IMR-90 (cell line): ENCODE results near the gene TWIST2. TPM values are rescaled to one million over a fixed set of nuclear protein-coding genes. Genes with fewer than 3 reads are reported as not detected.

Experiments
- ATAC-seq: fragments of 200-7000 bp; cut with Tn5 transposase; 2 replicates; pipeline ENCODE4 v1.9.1; 2020; ENCODE audit warnings: low read depth, mild to moderate bottlenecking, moderate library complexity
- BruUV-seq: library from RNA; stranded (reverse); fragments of 400-500 nt; replicated peaks from 2 replicates; lab custom pipeline; 2021; lab: Mats Ljungman, UMichigan
- CTCF ChIA-PET: fragments of 300-600 bp; formaldehyde crosslinking; extraction: SDS; loops from one replicate; lab custom pipeline; 2021; ENCODE audit warnings: antibody characterized with exemption; lab: Yijun Ruan, JAX
- POLR2A ChIA-PET: fragments of 300-600 bp; sonication (Branson Sonifier 250); formaldehyde crosslinking; loops from one replicate; lab custom pipeline; 2022; ENCODE audit warnings: antibody characterized with exemption; ENCODE audit not compliant: unreplicated experiment; lab: Charles Lee
- DNase-seq: peaks from one replicate; pipeline ENCODE4 v3.0.0; 2013
- H2AFZ ChIP-seq: replicated peaks from 2 replicates; pipeline ENCODE3; 2013; ENCODE audit warnings: low read length, mild to moderate bottlenecking; ENCODE audit not compliant: poor library complexity
- H2AK5ac ChIP-seq: 2 replicates; pipeline ENCODE4 v1.6.1; 2013; ENCODE audit warnings: low read depth, low read length, inconsistent platforms
- H2AK9ac ChIP-seq: replicated peaks from 2 replicates; pipeline ENCODE3; 2013; ENCODE audit warnings: mild to moderate bottlenecking, low read depth, low read length, moderate library complexity; ENCODE audit not compliant: poor library complexity
- H2BK120ac ChIP-seq: 2 replicates; pipeline ENCODE4 v1.6.1; 2013; ENCODE audit warnings: low read depth, low read length, inconsistent platforms
- H2BK15ac ChIP-seq: 3 replicates; pipeline ENCODE4 v1.6.1; 2013; ENCODE audit warnings: low read depth, low read length, inconsistent platforms
- H2BK20ac ChIP-seq: 2 replicates; pipeline ENCODE4 v1.6.1; 2013; ENCODE audit warnings: low read depth, mild to moderate bottlenecking, inconsistent platforms, low read length, moderate library complexity
- H2BK5ac ChIP-seq: 2 replicates; pipeline ENCODE4 v1.6.1; 2013; ENCODE audit warnings: mild to moderate bottlenecking, low read depth, low read length, inconsistent platforms; ENCODE audit not compliant: poor library complexity, severe bottlenecking
- H3K14ac ChIP-seq: replicated peaks from 2 replicates; pipeline ENCODE4 v1.6.1; 2013; ENCODE audit warnings: low read depth, low read length, inconsistent platforms
- H3K18ac ChIP-seq: 2 replicates; pipeline ENCODE4 v1.6.1; 2013; ENCODE audit warnings: low read depth, low read length, control low read depth
- H3K23ac ChIP-seq: 2 replicates; pipeline ENCODE4 v1.6.1; 2013; ENCODE audit warnings: low read depth, low read length, inconsistent platforms
- H3K27ac ChIP-seq: 2 replicates; pipeline ENCODE4 v1.5.1; 2013; ENCODE audit warnings: mild to moderate bottlenecking, control low read depth, low read length; ENCODE audit not compliant: insufficient read depth
- H3K27me3 ChIP-seq: 2 replicates; pipeline ENCODE4 v1.6.1; 2013; ENCODE audit warnings: low read length; ENCODE audit not compliant: control insufficient read depth, insufficient read depth
- H3K36me3 ChIP-seq: 2 replicates; pipeline ENCODE4 v1.6.1; 2013; ENCODE audit warnings: low read length, mixed read lengths; ENCODE audit not compliant: control insufficient read depth, insufficient read depth
- H3K4ac ChIP-seq: 2 replicates; pipeline ENCODE4 v1.6.1; 2013; ENCODE audit warnings: low read depth, low read length, inconsistent platforms
- H3K4me1 ChIP-seq: 2 replicates; pipeline ENCODE4 v1.6.1; 2013; ENCODE audit warnings: low read length, mixed read lengths; ENCODE audit not compliant: control insufficient read depth, insufficient read depth
- H3K4me2 ChIP-seq: 2 replicates; pipeline ENCODE4 v1.6.1; 2013; ENCODE audit warnings: low read depth, mild to moderate bottlenecking, control low read depth, low read length, moderate library complexity
- H3K4me3 ChIP-seq: 2 replicates; pipeline ENCODE4 v1.5.1; 2013; ENCODE audit warnings: low read depth, mild to moderate bottlenecking, control low read depth, low read length, moderate library complexity; ENCODE audit not compliant: insufficient read depth
- H3K56ac ChIP-seq: 2 replicates; pipeline ENCODE4 v1.6.1; 2013; ENCODE audit warnings: low read length, inconsistent platforms; ENCODE audit not compliant: insufficient read depth; ENCODE audit errors: extremely low read depth
- H3K79me1 ChIP-seq, 2 experiments: 2 replicates each; pipeline ENCODE4 v1.6.1; 2013; ENCODE audit warnings: low read length in 2 of 2, inconsistent platforms in 1 of 2, low read depth in 1 of 2
- H3K9ac ChIP-seq: 2 replicates; pipeline ENCODE4 v1.6.1; 2013; ENCODE audit warnings: low read depth, low read length, control low read depth
- H3K9me1 ChIP-seq: 2 replicates; pipeline ENCODE4 v1.6.1; 2013; ENCODE audit warnings: low read length, inconsistent platforms; ENCODE audit not compliant: insufficient read depth
- H3K9me3 ChIP-seq: 2 replicates; pipeline ENCODE4 v1.6.1; 2013; ENCODE audit warnings: low read length; ENCODE audit not compliant: control insufficient read depth, insufficient read depth
- H4K20me1 ChIP-seq: 2 replicates; pipeline ENCODE4 v1.6.1; 2013; ENCODE audit warnings: low read length, inconsistent platforms; ENCODE audit not compliant: insufficient read depth
- H4K5ac ChIP-seq: 2 replicates; pipeline ENCODE4 v1.6.1; 2013; ENCODE audit warnings: mild to moderate bottlenecking, low read depth, low read length, control low read depth
- H4K8ac ChIP-seq, 2 experiments: 2 replicates each; pipeline ENCODE4 v1.6.1; 2013; ENCODE audit warnings: low read depth in 2 of 2, low read length in 2 of 2, control low read depth in 1 of 2, inconsistent platforms in 1 of 2
- H4K91ac ChIP-seq: 2 replicates; pipeline ENCODE4 v1.6.1; 2013; ENCODE audit warnings: low read depth, low read length, inconsistent platforms; ENCODE audit not compliant: insufficient read depth
- MAZ ChIP-seq: IDR thresholded peaks from 2 replicates; pipeline ENCODE4 v1.6.1; 2012; ENCODE audit warnings: low read depth, mild to moderate bottlenecking, low read length, improper control_type of control experiment, moderate library complexity, borderline replicate concordance
- MXI1 ChIP-seq: IDR thresholded peaks from 2 replicates; pipeline ENCODE4 v1.6.1; 2012; ENCODE audit warnings: low read depth, mild to moderate bottlenecking, low read length, moderate library complexity, borderline replicate concordance
- RCOR1 ChIP-seq: IDR thresholded peaks from 2 replicates; pipeline ENCODE4 v1.6.1; 2012; ENCODE audit warnings: mild to moderate bottlenecking, low read length, improper control_type of control experiment; ENCODE audit not compliant: insufficient replicate concordance
- RFX5 ChIP-seq: IDR thresholded peaks from 2 replicates; pipeline ENCODE4 v1.8.0; 2012; ENCODE audit warnings: low read depth, mild to moderate bottlenecking, low read length, moderate library complexity
- WGBS, 2 experiments: methylation state at CpG; one replicate each; pipeline versions ENCODE4 v1.1.5 to v1.1.7; 2013; ENCODE audit warnings: missing lambda C conversion rate in 2 of 2; ENCODE audit not compliant: insufficient read length in 1 of 2; ENCODE audit errors: extremely low coverage in 2 of 2; 5-methylcytosine and 5-hydroxymethylcytosine counted together
- dilution Hi-C: fragments of 300-500 bp; cut with HindIII; formaldehyde crosslinking; loops from one replicate; pipeline ENCODE4 v1.14.3; 2018; ENCODE audit warnings: low sequenced_read_pairs; ENCODE audit not compliant: unreplicated experiment
- in situ Hi-C: fragments of 300-500 bp; cut with MboI; formaldehyde crosslinking; loops from 3 replicates; pipeline ENCODE4 v1.14.3; 2019; ENCODE audit warnings: low sequenced_read_pairs, inconsistent platforms, mixed read lengths
- intact Hi-C: fragments of 100-400 bp; cut with micrococcal nuclease; formaldehyde crosslinking; loops from 2 replicates; pipeline ENCODE4 v1.10.0; 2022
- polyA plus RNA-seq, 3 experiments: library from polyadenylated mRNA; depleted of rRNA; stranded (reverse); fragments of >200 nt; gene quantifications; 2 replicates each; pipeline ENCODE4 v1.2.3, GENCODE V29; 2012; ENCODE audit warnings: low replicate concordance in 1 of 3
- total RNA-seq: library from RNA; depleted of rRNA; stranded (reverse); fragments of >200 nt; gene quantifications from 2 replicates; pipeline ENCODE4 v1.2.3, GENCODE V29; 2012

TWIST2 gene
- total and polyA plus RNA-seq, 2 of the 4 experiments (the other 2 are of a cell fraction): 9.3 to 33.6 TPM

GRCh38 chr2:238896641-238897040 is 48.8 kb downstream of the TWIST2 start:
- peak overlapping the region; percentile 52 for H3K4ac ChIP-seq
- no peaks in the 10 kb centered on the region for H3K27me3 ChIP-seq
- H2AK5ac ChIP-seq: peak overlapping the region; percentile 75; the same call in 1 of the 2 replicates
- H3K79me1 ChIP-seq: peaks cover 13 to 81% of the 10 kb centered on the region in 2 experiments
- H2BK120ac ChIP-seq: 0 out of 2 replicates have a peak overlapping the region, but pooled peaks have one; percentile 68
- H3K4me3 ChIP-seq: no peak overlapping the region
- H3K9me3 ChIP-seq: no peaks in the 10 kb centered on the region
- in situ Hi-C loops: no loop called here
- peaks cover 6% of the 10 kb centered on the region; the same call in 1 of the 2 replicates for H3K36me3 ChIP-seq
- H4K91ac ChIP-seq: no peak overlapping the region; the same call in 1 of the 2 replicates
- CTCF ChIA-PET: interaction anchor here (0.6 kb wide), 1 partner anchor 13 kb away, joined by 4 read pairs; no protein-coding TSS in a partner anchor
- no peak overlapping the region for H2BK20ac ChIP-seq
- no peak for ATAC-seq
- dilution Hi-C loops: no loop called here
- no peak overlapping the region for H3K4me2 ChIP-seq
- H3K9ac ChIP-seq: no peak overlapping the region
- POLR2A ChIA-PET: no interaction called here
- H2BK15ac ChIP-seq: no peak overlapping the region
- no peak for TF ChIP-seq MXI1
- no peak for TF ChIP-seq RFX5
- no peak for TF ChIP-seq MAZ
- no peak for TF ChIP-seq RCOR1
- peak overlapping the region in 1 of 2 experiments; percentile 83; a peak in 1 of 4 replicates for H4K8ac ChIP-seq
- H4K20me1 ChIP-seq: peaks cover 30% of the 10 kb centered on the region
- no peak for DNase-seq
- no peak overlapping the region for H3K56ac ChIP-seq
- no peak overlapping the region for H4K5ac ChIP-seq
- H3K18ac ChIP-seq: no peak overlapping the region
- WGBS, 2 experiments: no CpG with 5 or more reads among the region's 5 CpGs
- no peak overlapping the region for H3K14ac ChIP-seq
- no peak overlapping the region for H2BK5ac ChIP-seq
- no peak overlapping the region for H3K27ac ChIP-seq
- no peak overlapping the region for H2AFZ ChIP-seq
- H3K4me1 ChIP-seq: peaks cover 33% of the 10 kb centered on the region
- intact Hi-C loops: loop anchor here (5.0 kb wide), 1 partner anchor 49 kb away; the partner anchor contains the start of gene TWIST2
- no peak overlapping the region for H3K23ac ChIP-seq
- BruUV-seq: no TSS peak
- H2AK9ac ChIP-seq: peak overlapping the region; percentile 90
- H3K9me1 ChIP-seq: peaks cover 18% of the 10 kb centered on the region; the same call in 1 of the 2 replicates
